Hepatocyte (in vitro differentiated cells): ENCODE measurements around the gene NT5C.

ENCODE experiments used
- EZH2 ChIP-seq: fragments of 200-600 bp; sonication (generic); IDR thresholded peaks from 2 replicates; pipeline ENCODE4 v1.6.1; 2016; ENCODE audit warnings: antibody characterized with exemption, mild to moderate bottlenecking, borderline replicate concordance
- TF ChIP-seq, protein P1 (sequence below): fragments of 200-600 bp; sonication (generic); IDR thresholded peaks from 2 replicates; pipeline ENCODE4 v1.5.1; 2016; ENCODE audit warnings: antibody characterized with exemption, mild to moderate bottlenecking; ENCODE audit not compliant: poor library complexity

DNA sequence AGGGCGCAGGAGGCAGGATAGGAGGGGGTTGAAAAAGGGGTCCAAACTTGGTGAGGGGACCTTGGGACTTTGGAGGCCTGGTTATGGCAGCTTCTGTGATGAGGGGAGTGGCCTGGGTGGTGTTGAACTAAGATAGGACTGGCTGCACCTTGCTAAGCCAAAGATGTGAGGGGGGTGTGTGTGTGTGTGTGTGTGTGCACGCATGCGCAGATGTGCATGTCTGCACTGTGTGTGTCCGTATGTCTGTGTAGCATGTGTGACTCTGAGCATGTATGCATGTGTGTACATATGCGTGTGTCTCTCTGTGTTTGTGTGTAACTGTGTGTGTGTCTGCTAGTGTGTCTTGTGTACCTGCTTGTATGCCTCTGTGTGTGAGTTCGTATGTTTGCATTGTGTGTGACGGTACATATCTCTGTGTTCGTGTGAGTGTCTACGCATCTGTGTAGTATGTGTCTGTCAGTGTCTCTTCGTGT is 39.7 kb downstream of the NT5C start:
- TF ChIP-seq, protein P1, sequence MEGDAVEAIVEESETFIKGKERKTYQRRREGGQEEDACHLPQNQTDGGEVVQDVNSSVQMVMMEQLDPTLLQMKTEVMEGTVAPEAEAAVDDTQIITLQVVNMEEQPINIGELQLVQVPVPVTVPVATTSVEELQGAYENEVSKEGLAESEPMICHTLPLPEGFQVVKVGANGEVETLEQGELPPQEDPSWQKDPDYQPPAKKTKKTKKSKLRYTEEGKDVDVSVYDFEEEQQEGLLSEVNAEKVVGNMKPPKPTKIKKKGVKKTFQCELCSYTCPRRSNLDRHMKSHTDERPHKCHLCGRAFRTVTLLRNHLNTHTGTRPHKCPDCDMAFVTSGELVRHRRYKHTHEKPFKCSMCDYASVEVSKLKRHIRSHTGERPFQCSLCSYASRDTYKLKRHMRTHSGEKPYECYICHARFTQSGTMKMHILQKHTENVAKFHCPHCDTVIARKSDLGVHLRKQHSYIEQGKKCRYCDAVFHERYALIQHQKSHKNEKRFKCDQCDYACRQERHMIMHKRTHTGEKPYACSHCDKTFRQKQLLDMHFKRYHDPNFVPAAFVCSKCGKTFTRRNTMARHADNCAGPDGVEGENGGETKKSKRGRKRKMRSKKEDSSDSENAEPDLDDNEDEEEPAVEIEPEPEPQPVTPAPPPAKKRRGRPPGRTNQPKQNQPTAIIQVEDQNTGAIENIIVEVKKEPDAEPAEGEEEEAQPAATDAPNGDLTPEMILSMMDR, result no peak
- no peak for TF ChIP-seq EZH2
